OCI-LY7 (cell line): ENCODE results near the gene PGAP3. TPM values are rescaled to one million over a fixed set of nuclear protein-coding genes. Genes with fewer than 3 reads are reported as not detected.

Source experiments
- BruUV-seq: library from RNA; stranded (reverse); fragments of 400-500 nt; replicated peaks from 2 replicates; lab custom pipeline; 2021; lab: Mats Ljungman, UMichigan
- CTCF ChIA-PET: fragments of 300-600 bp; sonication (Branson Sonifier 250); formaldehyde crosslinking; loops from one replicate; lab custom pipeline; 2022; ENCODE audit warnings: antibody characterized with exemption; ENCODE audit not compliant: unreplicated experiment; lab: Charles Lee
- POLR2A ChIA-PET: fragments of 300-600 bp; sonication (Branson Sonifier 250); formaldehyde crosslinking; loops from one replicate; lab custom pipeline; 2022; ENCODE audit warnings: antibody characterized with exemption; lab: Charles Lee
- DNase-seq: peaks from one replicate; pipeline ENCODE4 v3.0.0-alpha.2; 2015; ENCODE audit warnings: low spot score
- H2AFZ ChIP-seq: fragments of 200-600 bp; sonication (generic), shearing (Covaris generic); 2 replicates; pipeline ENCODE4 v1.6.1; 2014; ENCODE audit warnings: mild to moderate bottlenecking, antibody characterized with exemption, low read length, moderate library complexity
- H3K27ac ChIP-seq: fragments of 200-600 bp; sonication (generic); 2 replicates; pipeline ENCODE4 v1.5.1; 2014; ENCODE audit warnings: mixed run types, low read depth, mild to moderate bottlenecking, moderate library complexity, low read length, inconsistent platforms; ENCODE audit not compliant: poor library complexity, severe bottlenecking
- H3K36me3 ChIP-seq: fragments of 200-600 bp; sonication (generic); 2 replicates; pipeline ENCODE4 v1.6.1; 2014; ENCODE audit warnings: mild to moderate bottlenecking, antibody characterized with exemption, low read length, moderate library complexity, mixed read lengths; ENCODE audit not compliant: insufficient read depth
- H3K4me1 ChIP-seq: fragments of 200-600 bp; sonication (generic); 2 replicates; pipeline ENCODE4 v1.5.1; 2014; ENCODE audit warnings: mild to moderate bottlenecking, low read length; ENCODE audit not compliant: insufficient read depth, poor library complexity, severe bottlenecking
- H3K4me2 ChIP-seq: fragments of 200-600 bp; sonication (generic); 2 replicates; pipeline ENCODE4 v1.6.1; 2014; ENCODE audit warnings: mild to moderate bottlenecking, low read length
- H3K4me3 ChIP-seq: fragments of 200-600 bp; sonication (generic); 2 replicates; pipeline ENCODE4 v1.5.1; 2014; ENCODE audit warnings: mild to moderate bottlenecking, low read depth, low read length; ENCODE audit not compliant: poor library complexity, severe bottlenecking
- H3K79me2 ChIP-seq: fragments of 200-600 bp; sonication (generic); 2 replicates; pipeline ENCODE4 v1.6.1; 2016; ENCODE audit warnings: low read depth, mild to moderate bottlenecking, low read length, moderate library complexity, mixed read lengths; ENCODE audit not compliant: insufficient read depth
- H3K9me2 ChIP-seq: fragments of 200-600 bp; sonication (generic); 2 replicates; pipeline ENCODE4 v1.6.1; 2016; ENCODE audit warnings: mild to moderate bottlenecking, low read length, mixed read lengths; ENCODE audit not compliant: insufficient read depth
- H3K9me3 ChIP-seq: fragments of 200-600 bp; sonication (generic); 2 replicates; pipeline ENCODE4 v1.6.1; 2014; ENCODE audit warnings: mild to moderate bottlenecking, mixed run types, low read length, mixed read lengths
- H4K20me1 ChIP-seq: fragments of 200-600 bp; sonication (generic); 2 replicates; pipeline ENCODE4 v1.6.1; 2014; ENCODE audit warnings: mild to moderate bottlenecking, antibody characterized with exemption, low read length, moderate library complexity, mixed read lengths; ENCODE audit not compliant: insufficient read depth
- EZH2phosphoT487 ChIP-seq: fragments of 200-600 bp; sonication (generic); IDR thresholded peaks from 2 replicates; pipeline ENCODE4 v1.6.1; 2018; ENCODE audit warnings: low read depth, borderline replicate concordance, mild to moderate bottlenecking, mixed run types, antibody characterized with exemption, low read length, moderate library complexity, mixed read lengths
- intact Hi-C: fragments of 100-400 bp; cut with micrococcal nuclease; formaldehyde crosslinking; loops from one replicate; pipeline ENCODE4 v1.10.0; 2022; ENCODE audit not compliant: unreplicated experiment
- total RNA-seq, 2 experiments: library from RNA; depleted of rRNA in 1 of 2; stranded (reverse); fragments of >200 nt in 1 of 2; shearing (Covaris generic) in 1 of 2; gene quantifications; 2 replicates each; pipeline ENCODE4 v1.2.3, GENCODE V29; 2014 to 2022
- TF ChIP-seq, protein P1 (sequence below): fragments of 200-600 bp; sonication (generic); conservative IDR thresholded peaks from 2 replicates; pipeline ENCODE4 v1.5.1; 2014; ENCODE audit warnings: mild to moderate bottlenecking, antibody characterized with exemption, low read length, moderate library complexity, mixed read lengths

The PGAP3 gene
- total RNA-seq, 2 experiments from 2014 or later: 8.7 to 9.2 TPM

DNA sequence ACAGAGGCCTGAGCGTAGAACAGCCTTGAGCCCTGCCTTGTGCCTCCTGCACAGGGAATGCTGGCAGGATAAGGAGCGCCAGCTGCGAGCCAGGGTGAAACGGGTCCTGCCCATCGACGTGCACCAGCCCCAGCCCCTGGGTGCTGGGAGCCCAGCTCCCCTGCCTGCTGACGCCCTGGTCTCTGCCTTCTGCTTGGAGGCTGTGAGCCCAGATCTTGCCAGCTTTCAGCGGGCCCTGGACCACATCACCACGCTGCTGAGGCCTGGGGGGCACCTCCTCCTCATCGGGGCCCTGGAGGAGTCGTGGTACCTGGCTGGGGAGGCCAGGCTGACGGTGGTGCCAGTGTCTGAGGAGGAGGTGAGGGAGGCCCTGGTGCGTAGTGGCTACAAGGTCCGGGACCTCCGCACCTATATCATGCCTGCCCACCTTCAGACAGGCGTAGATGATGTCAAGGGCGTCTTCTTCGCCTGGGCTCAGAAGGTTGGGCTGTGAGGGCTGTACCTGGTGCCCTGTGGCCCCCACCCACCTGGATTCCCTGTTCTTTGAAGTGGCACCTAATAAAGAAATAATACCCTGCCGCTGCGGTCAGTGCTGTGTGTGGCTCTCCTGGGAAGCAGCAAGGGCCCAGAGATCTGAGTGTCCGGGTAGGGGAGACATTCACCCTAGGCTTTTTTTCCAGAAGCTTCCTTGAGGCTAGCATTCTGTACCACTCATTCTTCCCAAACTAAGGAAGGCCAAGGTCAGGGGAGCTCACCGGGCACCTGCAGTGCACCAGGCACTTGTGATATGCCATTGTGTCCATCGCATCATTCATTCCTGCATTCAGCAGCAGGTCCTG is 17.7 kb downstream of the PGAP3 start:
- no peak for DNase-seq
- BruUV-seq: no TSS peak
- H4K20me1 ChIP-seq: no peaks in the 10 kb centered on the region
- peaks cover 13% of the 10 kb centered on the region for H3K4me1 ChIP-seq
- no peak overlapping the region for H3K27ac ChIP-seq
- ChIA-PET CTCF (interaction anchor here (0.5 to 1.2 kb wide), 2 partner anchors 18 to 42 kb away, joined by 4 to 5 read pairs; partner anchors contain the start of gene PGAP3), POLR2A (interaction anchor here (0.5 to 1.2 kb wide), 2 partner anchors 18 to 22 kb away, joined by 4 to 5 read pairs; partner anchors contain the start of gene PGAP3)
- no peaks in the 10 kb centered on the region for H3K36me3 ChIP-seq
- intact Hi-C loops: no loop called here
- no peaks in the 10 kb centered on the region for H3K79me2 ChIP-seq
- TF ChIP-seq EZH2phosphoT487: no peak
- TF ChIP-seq, protein P1, sequence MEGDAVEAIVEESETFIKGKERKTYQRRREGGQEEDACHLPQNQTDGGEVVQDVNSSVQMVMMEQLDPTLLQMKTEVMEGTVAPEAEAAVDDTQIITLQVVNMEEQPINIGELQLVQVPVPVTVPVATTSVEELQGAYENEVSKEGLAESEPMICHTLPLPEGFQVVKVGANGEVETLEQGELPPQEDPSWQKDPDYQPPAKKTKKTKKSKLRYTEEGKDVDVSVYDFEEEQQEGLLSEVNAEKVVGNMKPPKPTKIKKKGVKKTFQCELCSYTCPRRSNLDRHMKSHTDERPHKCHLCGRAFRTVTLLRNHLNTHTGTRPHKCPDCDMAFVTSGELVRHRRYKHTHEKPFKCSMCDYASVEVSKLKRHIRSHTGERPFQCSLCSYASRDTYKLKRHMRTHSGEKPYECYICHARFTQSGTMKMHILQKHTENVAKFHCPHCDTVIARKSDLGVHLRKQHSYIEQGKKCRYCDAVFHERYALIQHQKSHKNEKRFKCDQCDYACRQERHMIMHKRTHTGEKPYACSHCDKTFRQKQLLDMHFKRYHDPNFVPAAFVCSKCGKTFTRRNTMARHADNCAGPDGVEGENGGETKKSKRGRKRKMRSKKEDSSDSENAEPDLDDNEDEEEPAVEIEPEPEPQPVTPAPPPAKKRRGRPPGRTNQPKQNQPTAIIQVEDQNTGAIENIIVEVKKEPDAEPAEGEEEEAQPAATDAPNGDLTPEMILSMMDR: no peak
- no peaks in the 10 kb centered on the region for H3K9me2 ChIP-seq
- no peaks in the 10 kb centered on the region for H3K9me3 ChIP-seq
- H3K4me2 ChIP-seq: no peak overlapping the region
- no peak overlapping the region for H2AFZ ChIP-seq
- no peak overlapping the region for H3K4me3 ChIP-seq

- no peaks in the 10 kb centered on the region for H3K79me2 ChIP-seq
- no peaks in the 10 kb centered on the region for H3K36me3 ChIP-seq
- H4K20me1 ChIP-seq: no peaks in the 10 kb centered on the region
- no TSS peak for BruUV-seq
- intact Hi-C loops: no loop called here
- H3K4me1 ChIP-seq: no peaks in the 10 kb centered on the region
- H3K9me3 ChIP-seq: no peaks in the 10 kb centered on the region
- peak within 1 kb of the TSS; percentile 53; the same call in 1 of the 2 replicates for H3K4me2 ChIP-seq
- POLR2A ChIA-PET: no interaction called here
- no peaks in the 10 kb centered on the region for H3K9me2 ChIP-seq
- DNase-seq: peak; percentile 56
- no peak within 1 kb of the TSS for H2AFZ ChIP-seq
- TF ChIP-seq, protein P1: peak; percentile 76
- TF ChIP-seq EZH2phosphoT487: no peak
- CTCF ChIA-PET: interaction anchor here (0.6 to 1.0 kb wide), 2 partner anchors 14 to 16 kb away, joined by 3 read pairs; no protein-coding TSS in a partner anchor
- no peak within 1 kb of the TSS for H3K4me3 ChIP-seq
- no peak within 1 kb of the TSS for H3K27ac ChIP-seq
Measured at GRCh38 chr17:39667945-39668924, 19.6 kb downstream of the PGAP3 start, which contains the start of gene PNMT. TSS of gene PNMT (plus strand) at chr17:39668453. CDS start at chr17:39668476, 23 bp downstream.
